HG03039 (cell line): ENCODE data around the gene SLC2A3.
A peak's percentile ranks its signal among the peaks of the same experiment; 100 is the strongest.
"Not testable (repeated sequence)": the region's sequence is repeated elsewhere in the genome, so short reads cannot be mapped to it uniquely, and the experiment has no call there.

Experiments used
- ATAC-seq: cut with Tn5 transposase; IDR thresholded peaks from one replicate; pipeline ENCODE4 v1.9.1; 2021; ENCODE audit warnings: mild to moderate bottlenecking, moderate library complexity; ENCODE audit not compliant: unreplicated experiment

SLC2A3 gene

GRCh38 chr12:7935590-7936581 lies at the start of gene SLC2A3:
Gene SLC2A3, minus strand, starts transcription at chr12:7936187. Its CDS starts 153 bp downstream, at chr12:7936034.
- no peak for ATAC-seq

- no peak for ATAC-seq
Observed at GRCh38 chr12:7984900-7985299, 48.9 kb upstream of the SLC2A3 start.

GRCh38 chr12:7983460-7983859 lies 47.5 kb upstream of the SLC2A3 start:
- ATAC-seq: not testable (repeated sequence)

- ATAC-seq: not testable (repeated sequence)
Observed at GRCh38 chr12:7983019-7983418, 47.0 kb upstream of the SLC2A3 start.

GRCh38 chr12:7982332-7982735 lies 46.3 kb upstream of the SLC2A3 start:
- ATAC-seq: not testable (repeated sequence)

GRCh38 chr12:7981446-7981845 lies 45.5 kb upstream of the SLC2A3 start:
- ATAC-seq: no peak

- ATAC-seq: not testable (repeated sequence)
Observed at GRCh38 chr12:7977351-7978124, 41.6 kb upstream of the SLC2A3 start.

GRCh38 chr12:7973457-7973825 lies 37.5 kb upstream of the SLC2A3 start:
- ATAC-seq: no peak

- ATAC-seq: no peak
Observed at GRCh38 chr12:7972734-7973456, 36.9 kb upstream of the SLC2A3 start.

- ATAC-seq: not testable (repeated sequence)
Observed at GRCh38 chr12:7972269-7972668, 36.3 kb upstream of the SLC2A3 start.

- ATAC-seq: not testable (repeated sequence)
Observed at GRCh38 chr12:7971765-7972164, 35.8 kb upstream of the SLC2A3 start.

GRCh38 chr12:7970475-7971252 lies 34.7 kb upstream of the SLC2A3 start:
- ATAC-seq: peak; percentile 91

GRCh38 chr12:7966563-7966962 lies 30.6 kb upstream of the SLC2A3 start:
- no peak for ATAC-seq

- not testable (repeated sequence) for ATAC-seq
Observed at GRCh38 chr12:7964669-7965068, 28.7 kb upstream of the SLC2A3 start.

- no peak for ATAC-seq
Observed at GRCh38 chr12:7961395-7962178, 25.6 kb upstream of the SLC2A3 start.

GRCh38 chr12:7959701-7960121 lies 23.7 kb upstream of the SLC2A3 start:
- peak; percentile 52 for ATAC-seq

GRCh38 chr12:7959278-7959677 lies 23.3 kb upstream of the SLC2A3 start:
- ATAC-seq: no peak

GRCh38 chr12:7954877-7955276 lies 18.9 kb upstream of the SLC2A3 start:
- ATAC-seq: not testable (repeated sequence)

- ATAC-seq: not testable (repeated sequence)
Observed at GRCh38 chr12:7954418-7954817, 18.4 kb upstream of the SLC2A3 start.
